GM12878 (cell line): ENCODE measurements around the gene HSPA1A. TPM values are rescaled to one million over a fixed set of nuclear protein-coding genes. Genes with fewer than 3 reads are reported as not detected.

Experiments used
- ATAC-seq: fragments of 200-7000 bp; cut with Tn5 transposase; 3 replicates; pipeline ENCODE4 v1.9.1; 2020; ENCODE audit warnings: mild to moderate bottlenecking, moderate library complexity
- BruUV-seq: library from RNA; stranded (reverse); fragments of 400-500 nt; replicated peaks from 2 replicates; lab custom pipeline; 2021; lab: Mats Ljungman, UMichigan
- CTCF ChIA-PET: fragments of 300-600 bp; sonication (Branson Sonifier 250); formaldehyde crosslinking; extraction: SDS; loops from one replicate; lab custom pipeline; 2021; ENCODE audit warnings: inconsistent platforms; lab: Yijun Ruan, JAX
- POLR2A ChIA-PET: fragments of 350-600 bp; formaldehyde crosslinking; extraction: SDS; loops from one replicate; lab custom pipeline; 2021; ENCODE audit warnings: inconsistent platforms; lab: Charles Lee
- RAD21 ChIA-PET: fragments of 300-600 bp; sonication (Branson Sonifier 250); formaldehyde crosslinking; loops from one replicate; lab custom pipeline; 2023; ENCODE audit warnings: antibody characterized with exemption; ENCODE audit not compliant: unreplicated experiment; lab: Charles Lee
- SMC1A ChIA-PET: fragments of 300-600 bp; sonication (Branson Sonifier 250); formaldehyde crosslinking; loops from one replicate; lab custom pipeline; 2023; ENCODE audit not compliant: unreplicated experiment, uncharacterized antibody; lab: Charles Lee
- DNase-seq: peaks from one replicate; pipeline ENCODE4 v3.0.0-alpha.2; 2011; ENCODE audit warnings: low read depth, low spot score
- FAIRE-seq: peaks from 3 replicates; lab custom pipeline; 2011; peaks lifted over from hg19 to GRCh38; lab: Jason Lieb, UNC
- H2AFZ ChIP-seq: 2 replicates; pipeline ENCODE4 v1.6.0; 2011; ENCODE audit warnings: low read depth, low read length, control low read depth; ENCODE audit not compliant: control insufficient read depth
- H3K27ac ChIP-seq: 2 replicates; pipeline ENCODE4 v1.5.1; 2011; ENCODE audit warnings: control low read depth; ENCODE audit not compliant: control insufficient read depth, insufficient read depth
- H3K27me3 ChIP-seq, 2 experiments: replicated peaks in 1 of 2; 2 replicates each; pipeline versions ENCODE4 v1.6.0 to v1.6.1; 2011; ENCODE audit warnings: low read length in 1 of 2; ENCODE audit not compliant: control insufficient read depth in 2 of 2, insufficient read depth in 2 of 2
- H3K36me3 ChIP-seq, 2 experiments: 2 replicates each; pipeline ENCODE4 v1.5.1; 2011; ENCODE audit warnings: low read length in 1 of 2; ENCODE audit not compliant: control insufficient read depth in 2 of 2, insufficient read depth in 2 of 2
- H3K4me1 ChIP-seq: 2 replicates; pipeline ENCODE4 v1.6.1; 2011; ENCODE audit warnings: mild to moderate bottlenecking, low read length, moderate library complexity, mixed read lengths; ENCODE audit not compliant: control insufficient read depth, insufficient read depth
- H3K4me2 ChIP-seq: 2 replicates; pipeline ENCODE4 v1.6.0; 2011; ENCODE audit warnings: control low read depth; ENCODE audit not compliant: control insufficient read depth, insufficient read depth
- H3K4me3 ChIP-seq: fragments of 200-600 bp; sonication (generic); 2 replicates; pipeline ENCODE4 v1.5.1; 2016
- H3K79me2 ChIP-seq: 2 replicates; pipeline ENCODE4 v1.6.0; 2011; ENCODE audit warnings: low read length; ENCODE audit not compliant: control insufficient read depth, insufficient read depth
- H3K9ac ChIP-seq: 2 replicates; pipeline ENCODE4 v1.8.0; 2011; ENCODE audit warnings: low read length, control low read depth, mixed read lengths; ENCODE audit not compliant: control insufficient read depth, insufficient read depth
- H3K9me3 ChIP-seq: replicated peaks from 3 replicates; pipeline ENCODE4 v1.5.1; 2011; ENCODE audit warnings: mild to moderate bottlenecking, low read length; ENCODE audit not compliant: control insufficient read depth, insufficient read depth
- H4K20me1 ChIP-seq: 2 replicates; pipeline ENCODE4 v1.6.0; 2011; ENCODE audit not compliant: control insufficient read depth, insufficient read depth
- BCL11A ChIP-seq: IDR thresholded peaks from 2 replicates; pipeline ENCODE4 v1.6.1; 2011; ENCODE audit warnings: low read depth, low read length
- BMI1 ChIP-seq: fragments of 450-650 bp; IDR thresholded peaks from 2 replicates; pipeline ENCODE4 v1.6.1; 2016; ENCODE audit warnings: mild to moderate bottlenecking, moderate library complexity, borderline replicate concordance
- FOXK2 ChIP-seq: fragments of 450-650 bp; IDR thresholded peaks from 2 replicates; pipeline ENCODE4 v1.6.1; 2017; ENCODE audit warnings: mild to moderate bottlenecking, moderate library complexity
- FOXM1 ChIP-seq: IDR thresholded peaks from 2 replicates; pipeline ENCODE4 v1.6.1; 2012; ENCODE audit warnings: low read depth, mild to moderate bottlenecking, inconsistent platforms, low read length, moderate library complexity
- MXI1 ChIP-seq: fragments of 150-350 bp; IDR thresholded peaks from 2 replicates; pipeline ENCODE4 v1.6.1; 2011; ENCODE audit warnings: low read depth, mild to moderate bottlenecking, inconsistent platforms, low read length, improper control_type of control experiment
- NKRF ChIP-seq: fragments of 450-650 bp; conservative IDR thresholded peaks from 2 replicates; pipeline ENCODE4 v1.6.1; 2017; ENCODE audit warnings: mild to moderate bottlenecking, moderate library complexity
- NR2C2 ChIP-seq: IDR thresholded peaks from 2 replicates; pipeline ENCODE4 v1.6.1; 2011; ENCODE audit warnings: borderline replicate concordance, low read depth; ENCODE audit not compliant: control insufficient read depth, insufficient read length
- PAX5 ChIP-seq: IDR thresholded peaks from 2 replicates; pipeline ENCODE4 v1.6.1; 2011; ENCODE audit warnings: low read depth, low read length, borderline replicate concordance
- PML ChIP-seq: IDR thresholded peaks from 2 replicates; pipeline ENCODE4 v1.6.1; 2012; ENCODE audit warnings: low read length, inconsistent platforms
- RAD21 ChIP-seq: IDR thresholded peaks from 2 replicates; pipeline ENCODE4 v1.6.1; 2011; ENCODE audit warnings: mild to moderate bottlenecking, low read depth, low read length, moderate library complexity; ENCODE audit not compliant: insufficient read depth
- RFX5 ChIP-seq: IDR thresholded peaks from 2 replicates; pipeline ENCODE4 v1.6.1; 2011; ENCODE audit warnings: low read depth, low read length, improper control_type of control experiment
- SKIL ChIP-seq: fragments of 450-650 bp; IDR thresholded peaks from 2 replicates; pipeline ENCODE4 v1.6.1; 2017; ENCODE audit warnings: mild to moderate bottlenecking, low read depth, inconsistent platforms; ENCODE audit not compliant: poor library complexity, severe bottlenecking
- YY1 ChIP-seq: IDR thresholded peaks from 2 replicates; pipeline ENCODE4 v1.6.1; 2011; ENCODE audit warnings: low read depth, mild to moderate bottlenecking, low read length
- ZBTB4 ChIP-seq: fragments of 450-650 bp; formaldehyde crosslinking; IDR thresholded peaks from 2 replicates; pipeline ENCODE4 v1.4.0; 2022; ENCODE audit warnings: mild to moderate bottlenecking, moderate library complexity
- ZSCAN29 ChIP-seq: fragments of 450-650 bp; IDR thresholded peaks from 2 replicates; pipeline ENCODE4 v1.6.1; 2017; ENCODE audit warnings: mild to moderate bottlenecking, moderate library complexity
- WGBS: methylation state at CpG from one replicate; pipeline ENCODE4 v1.1.6; 2016; ENCODE audit warnings: low lambda C conversion rate; ENCODE audit not compliant: insufficient replicate concordance, insufficient coverage; ENCODE audit errors: missing lambda C conversion rate; 5-methylcytosine and 5-hydroxymethylcytosine counted together
- in situ Hi-C: fragments of 300-500 bp; cut with MboI; formaldehyde crosslinking; loops from 9 replicates; pipeline ENCODE4 v1.14.3; 2018; ENCODE audit warnings: mixed read lengths
- intact Hi-C: fragments of 100-400 bp; cut with micrococcal nuclease; formaldehyde crosslinking; loops from one replicate; pipeline ENCODE4 v1.14.2; 2022; ENCODE audit not compliant: unreplicated experiment
- polyA plus RNA-seq, 11 experiments: library from polyadenylated mRNA; depleted of rRNA in 4 of 11; unstranded in 6 of 11; stranded (reverse) in 5 of 11; fragments of >200 nt; fragmentation: Nextera tagmentation in 4 of 11; fragmentation: Illumina TruSeq in 1 of 11; extraction: Ambion mirVana in 4 of 11; extraction: Trizol in 1 of 11; gene quantifications; 1 replicate in 1 of 11; 2 replicates in 10 of 11; pipeline versions ENCODE4 v1.2.1 to v1.2.3, GENCODE V29; 2011 to 2016; ENCODE audit warnings: inconsistent platforms in 2 of 11, missing spikeins in 2 of 11, low read depth in 1 of 11
- total RNA-seq, 4 experiments: library from RNA; depleted of rRNA in 3 of 4; stranded (reverse); fragments of >200 nt in 3 of 4; fragmentation: Illumina TruSeq in 1 of 4; extraction: Trizol in 1 of 4; gene quantifications; 2 replicates each; pipeline versions ENCODE4 v1.2.1 to v1.2.3, GENCODE V29; 2013 to 2021

HSPA1A gene
- total and polyA plus RNA-seq, 10 of the 15 experiments (the other 5 are each of a cell fraction or from before 2014, with no cell fraction given) = 0.29 to 51.8 (median 17.5) TPM

DNA sequence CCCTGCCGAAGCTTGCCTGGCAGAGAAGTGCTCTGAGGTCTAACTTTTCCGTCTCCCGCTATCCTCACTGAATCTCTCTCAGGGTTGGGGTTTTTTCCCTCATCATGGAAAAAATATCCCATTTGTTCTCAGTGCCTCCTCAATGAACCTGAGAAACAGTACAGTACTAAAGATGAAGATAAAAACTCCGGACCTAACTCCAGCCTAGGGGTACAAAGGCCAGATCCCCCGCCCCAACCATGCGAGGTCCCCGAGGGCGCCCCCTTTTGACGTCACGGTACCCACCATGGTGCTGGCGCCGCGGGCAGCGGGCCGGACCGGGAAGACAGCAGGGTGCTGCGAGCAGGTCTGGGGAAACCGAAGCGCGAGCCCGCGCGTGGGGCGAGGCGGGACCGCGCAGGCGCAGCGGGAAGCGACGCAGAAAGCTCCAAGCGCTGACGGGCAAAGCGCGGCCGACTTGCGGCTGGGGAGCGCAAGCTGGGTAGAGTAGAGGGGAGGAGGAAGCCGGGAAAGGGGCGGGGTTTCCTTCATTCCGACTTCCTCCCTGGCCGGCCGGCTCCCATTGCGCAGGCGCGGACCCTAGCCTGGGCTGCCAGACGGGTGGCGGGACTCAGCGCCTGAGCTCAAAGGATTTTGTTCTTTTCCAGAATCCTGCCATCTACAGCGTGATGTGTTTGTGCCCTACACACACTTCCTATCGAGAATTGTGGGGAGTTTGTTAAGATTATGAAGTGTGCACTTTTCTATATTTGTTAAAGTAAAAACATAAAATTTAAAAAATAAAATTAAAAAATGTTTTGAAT, 8.7 kb upstream of the HSPA1A start, which contains the start of gene LSM2:
TSS of gene LSM2 (minus strand) at position 497 of the 803 bp plus-strand sequence. CDS start at position 288, 209 bp downstream.
- ChIA-PET POLR2A (interaction anchor here (0.6 to 3.5 kb wide), 25 partner anchors 9 to 265 kb away, joined by 3 to 44 read pairs (median 5); partner anchors contain the start of genes BAG6, CLIC1, DDX39B and EHMT2), CTCF (interaction anchor here (0.7 to 4.1 kb wide), 15 partner anchors 9 to 98 kb away, joined by 3 to 26 read pairs (median 5); partner anchors contain the start of genes HSPA1A, HSPA1L, MSH5 and NEU1), RAD21 (interaction anchor here (0.7 to 3.1 kb wide), 18 partner anchors 8 to 258 kb away, joined by 3 to 37 read pairs (median 6); partner anchors contain the start of genes CLIC1, DDAH2, HSPA1A and HSPA1B), SMC1A (interaction anchor here (0.7 to 3.8 kb wide), 17 partner anchors 9 to 555 kb away, joined by 3 to 22 read pairs (median 6); partner anchors contain the start of genes CLIC1, DDAH2, HSPA1A and HSPA1B)
- peaks cover 5% of the 10 kb centered on the region for H3K4me1 ChIP-seq
- 1% methylated on average over 51 of the region's 51 CpGs for WGBS
- intact Hi-C loops (no loop called here), in situ Hi-C loops (no loop called here)
- DNase-seq (peak; percentile 74), FAIRE-seq (peak; percentile 89), ATAC-seq (peak; percentile 98)
- no peaks in the 10 kb centered on the region for H3K27me3 ChIP-seq
- H3K9me3 ChIP-seq = no peaks in the 10 kb centered on the region
- peak within 1 kb of the TSS; percentile 96 for H3K9ac ChIP-seq
- H3K4me2 ChIP-seq = peak within 1 kb of the TSS; percentile 86
- H3K79me2 ChIP-seq = peaks cover 15% of the 10 kb centered on the region
- peak within 1 kb of the TSS; percentile 92 for H3K4me3 ChIP-seq
- H2AFZ ChIP-seq = peak within 1 kb of the TSS; percentile 85
- TSS peak; percentile 84 for BruUV-seq
- no peaks in the 10 kb centered on the region for H4K20me1 ChIP-seq
- H3K27ac ChIP-seq = peak within 1 kb of the TSS; percentile 81
- no peaks in the 10 kb centered on the region; a peak in 1 of 4 replicates for H3K36me3 ChIP-seq
- no peak for TF ChIP-seq MXI1
- TF ChIP-seq NR2C2 = no peak
- no peak for TF ChIP-seq SKIL
- TF ChIP-seq BMI1 = no peak
- TF ChIP-seq NKRF = peak; percentile 69; the same call in 1 of the 2 replicates
- TF ChIP-seq RFX5 = no peak
- TF ChIP-seq FOXM1 = no peak
- TF ChIP-seq ZSCAN29 = no peak
- TF ChIP-seq YY1 = peak; percentile 77
- TF ChIP-seq PML = peak; percentile 88
- TF ChIP-seq PAX5 = 0 out of 2 replicates have a peak, but pooled peaks have one; percentile 53
- no peak for TF ChIP-seq BCL11A
- no peak for TF ChIP-seq FOXK2
- TF ChIP-seq RAD21 = no peak
- no peak for TF ChIP-seq ZBTB4
